IPS DF 19.7 (cell line): ENCODE data around the gene CCDC171.

Experiments used
- DNase-seq: peaks from one replicate; pipeline ENCODE4 v3.0.0-alpha.2; 2013; ENCODE audit warnings: low read depth, low spot score

CCDC171 gene

GRCh38 chr9:15999422-16000339, 446.8 kb downstream of the CCDC171 start:
- DNase-seq = no peak

DNA sequence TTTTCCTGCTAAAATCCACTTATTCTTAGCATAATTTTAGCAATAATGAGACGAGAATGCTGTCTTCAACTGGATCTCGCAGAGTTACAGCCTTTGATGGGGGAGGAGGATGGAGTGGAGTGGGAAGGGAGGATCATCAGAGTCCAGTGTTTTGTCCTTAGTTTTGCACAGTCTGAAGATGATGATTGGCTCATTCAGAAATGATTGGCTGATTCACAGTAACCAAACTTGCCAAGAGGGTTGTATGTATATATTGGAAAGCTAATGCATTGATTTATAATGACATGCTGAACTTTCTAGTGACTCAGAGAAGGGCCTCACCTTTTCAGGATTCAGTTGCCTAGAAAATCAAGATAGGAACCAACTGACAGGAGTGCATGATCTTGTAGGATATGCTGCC, 448.0 kb downstream of the CCDC171 start:
- DNase-seq = no peak

- no peak for DNase-seq
These were observed 449.0 kb downstream of the CCDC171 start for GRCh38 chr9:16001856-16002255.

DNA sequence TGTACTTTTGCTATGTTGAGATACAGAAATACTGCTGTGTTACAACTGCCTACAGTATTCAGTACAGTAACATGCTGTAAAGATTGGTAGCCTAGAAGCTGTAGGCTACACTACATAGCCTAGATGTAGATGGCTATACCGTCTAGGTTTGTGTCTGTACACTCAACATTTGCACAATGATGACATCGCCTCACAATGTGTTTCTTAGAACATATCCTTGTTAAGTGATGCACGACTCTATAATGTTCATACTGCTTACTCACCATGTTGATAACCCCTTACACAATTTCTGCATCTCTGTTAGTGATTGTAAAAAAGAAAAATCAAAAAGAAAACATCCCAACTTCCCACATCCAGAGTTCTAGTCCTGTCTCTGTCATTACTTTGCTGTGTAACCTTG, 450.0 kb downstream of the CCDC171 start:
- no peak for DNase-seq

GRCh38 chr9:16003785-16004184, 450.9 kb downstream of the CCDC171 start:
- DNase-seq = no peak

DNA sequence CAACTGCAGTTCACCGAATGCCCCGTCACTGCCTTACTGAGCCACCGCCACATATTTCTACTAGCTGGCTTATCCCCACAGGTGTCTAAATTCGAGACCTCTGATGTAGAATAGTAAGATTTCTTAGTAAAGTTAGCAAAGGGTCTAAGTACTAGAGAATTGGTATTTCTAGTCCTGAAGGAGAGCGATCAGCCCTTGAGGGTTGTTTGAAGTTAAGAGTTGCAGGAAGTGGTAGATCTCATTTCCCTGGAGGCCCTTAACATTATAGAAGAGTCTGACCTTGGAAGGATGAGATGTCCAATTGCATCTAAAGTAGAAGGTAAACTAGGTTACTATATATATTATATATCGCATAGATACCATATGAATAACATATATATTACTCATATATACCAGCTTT, 451.8 kb downstream of the CCDC171 start:
- no peak for DNase-seq

DNA sequence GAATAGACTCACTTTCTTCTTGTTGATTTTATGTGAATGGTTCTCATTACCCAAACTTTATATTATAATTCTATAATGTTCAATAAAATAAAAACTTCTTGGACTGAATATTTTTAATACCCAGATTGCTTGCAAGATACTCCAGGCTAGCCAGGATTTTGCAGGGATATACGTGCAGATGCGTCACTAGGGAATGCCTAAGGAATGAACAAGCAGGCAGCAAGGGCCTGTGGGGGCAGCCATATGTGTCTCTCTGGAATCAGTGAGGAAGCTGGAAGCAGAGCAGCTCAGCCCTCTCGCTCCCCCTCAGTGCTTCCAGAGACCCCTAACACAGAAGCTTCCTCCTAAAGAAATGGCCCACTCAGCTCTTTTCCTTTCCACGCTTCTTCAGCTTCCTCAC, 457.4 kb downstream of the CCDC171 start:
- no peak for DNase-seq

- DNase-seq = no peak
These were observed 459.8 kb downstream of the CCDC171 start for GRCh38 chr9:16012621-16013020.

DNA sequence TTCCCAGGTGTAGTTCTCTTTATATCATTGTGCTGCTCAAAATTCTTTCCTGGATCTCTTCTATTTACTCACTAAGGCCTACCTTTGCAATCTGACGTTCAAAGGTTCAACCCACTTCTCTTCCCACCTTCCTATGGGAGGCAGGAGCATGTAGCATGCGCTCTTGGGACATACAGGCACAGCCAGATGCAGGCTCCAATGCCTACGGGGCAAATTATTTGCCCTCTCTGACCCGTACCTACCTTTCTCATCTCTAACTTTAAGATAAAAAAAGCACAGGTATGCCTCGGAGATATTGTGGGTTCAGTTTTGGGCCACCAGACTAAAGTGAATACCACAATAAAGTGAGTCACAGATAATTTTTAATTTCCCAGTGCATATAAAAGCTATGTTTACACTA, 460.5 kb downstream of the CCDC171 start:
- DNase-seq = no peak

DNA sequence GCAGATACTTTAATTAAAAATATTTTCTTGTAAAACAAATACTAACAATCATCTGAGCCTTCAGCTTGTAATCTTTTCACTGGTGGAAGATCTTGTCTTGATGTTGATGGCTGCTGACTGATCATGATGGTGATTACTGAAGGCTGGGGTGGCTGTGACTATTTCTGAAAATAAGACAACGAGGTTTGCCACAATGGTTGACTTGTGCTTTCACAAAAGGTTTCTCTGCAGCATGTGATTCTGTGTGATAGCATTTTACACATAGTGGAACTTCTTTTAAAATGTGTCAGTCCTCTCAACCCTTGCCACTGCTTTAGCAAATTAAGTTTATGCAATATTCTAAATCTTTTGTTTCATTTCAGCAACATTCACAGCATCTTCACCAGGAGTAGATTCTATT, 461.0 kb downstream of the CCDC171 start:
- DNase-seq = no peak

- no peak for DNase-seq
These were observed 469.4 kb downstream of the CCDC171 start for GRCh38 chr9:16022228-16022627.

DNA sequence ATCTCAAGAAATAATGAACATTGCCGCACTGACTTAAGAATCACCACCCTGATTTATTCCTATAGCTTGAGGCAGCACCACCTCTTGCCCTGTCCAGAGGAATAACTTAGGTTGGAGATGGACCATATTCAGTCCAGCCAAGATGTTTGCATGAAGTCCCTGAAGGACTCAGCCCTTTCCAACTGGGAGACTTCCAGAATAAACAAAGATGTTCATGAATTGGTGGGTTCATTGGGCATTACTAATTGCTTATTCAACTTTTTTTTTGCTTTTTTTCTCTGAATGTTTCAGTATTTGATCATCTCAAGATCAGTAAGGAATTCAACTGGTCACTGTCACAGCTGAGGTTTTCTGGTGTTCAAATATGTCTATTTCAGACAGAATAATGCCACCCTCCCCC, 470.6 kb downstream of the CCDC171 start:
- DNase-seq = no peak
